HepG2 (cell line): ENCODE measurements around the gene TUBB4B. TPM values are rescaled to one million over a fixed set of nuclear protein-coding genes. Genes with fewer than 3 reads are reported as not detected.

Experiments
- ATAC-seq: fragments of 200-7000 bp; cut with Tn5 transposase; 3 replicates; pipeline ENCODE4 v1.9.1; 2020; ENCODE audit warnings: mild to moderate bottlenecking, moderate library complexity
- BruUV-seq: library from RNA; stranded (reverse); fragments of 400-500 nt; replicated peaks from 2 replicates; lab custom pipeline; 2021; lab: Mats Ljungman, UMichigan
- CTCF ChIA-PET: fragments of 300-600 bp; formaldehyde crosslinking; extraction: SDS; loops from one replicate; lab custom pipeline; 2021; ENCODE audit warnings: low total read pairs, inconsistent platforms, low intra/inter-chr PET ratio; lab: Yijun Ruan, JAX
- POLR2A ChIA-PET: fragments of 350-600 bp; sonication (Branson Sonifier 250); formaldehyde crosslinking; loops from one replicate; lab custom pipeline; 2020; ENCODE audit warnings: antibody characterized with exemption, inconsistent platforms; lab: Yijun Ruan, JAX
- DNase-seq: peaks from one replicate; pipeline ENCODE4 v3.0.0-alpha.2; 2015; ENCODE audit warnings: low spot score
- FAIRE-seq: peaks from 3 replicates; lab custom pipeline; 2011; peaks lifted over from hg19 to GRCh38; lab: Jason Lieb, UNC
- H2AFZ ChIP-seq: one replicate; pipeline ENCODE4 v1.6.1; 2011; ENCODE audit warnings: low read length, inconsistent platforms
- H3K27ac ChIP-seq: fragments of 300-600 bp; 3 replicates; pipeline ENCODE4 v1.8.0; 2011; ENCODE audit warnings: mixed run types, mild to moderate bottlenecking, mixed read lengths, low read length, inconsistent platforms; ENCODE audit not compliant: insufficient read depth; ENCODE audit errors: extremely low read length
- H3K27me3 ChIP-seq, 2 experiments: fragments of 200-600 bp in 1 of 2; 2 replicates in 1 of 2; 3 replicates in 1 of 2; pipeline versions ENCODE4 v1.6.0 to v1.8.0; 2011; ENCODE audit warnings: low read length in 2 of 2, mild to moderate bottlenecking in 2 of 2, moderate library complexity in 2 of 2, inconsistent platforms in 1 of 2; ENCODE audit not compliant: insufficient read depth in 2 of 2, control insufficient read depth in 1 of 2
- H3K36me3 ChIP-seq, 2 experiments: fragments of 200-600 bp in 1 of 2; replicated peaks in 1 of 2; 2 replicates in 1 of 2; 3 replicates in 1 of 2; pipeline versions ENCODE4 v1.5.1 to v1.8.0; 2011; ENCODE audit warnings: low read length in 2 of 2, inconsistent platforms in 1 of 2; ENCODE audit not compliant: insufficient read depth in 2 of 2, control insufficient read depth in 1 of 2
- H3K4me1 ChIP-seq: 2 replicates; pipeline ENCODE4 v1.5.1; 2012; ENCODE audit warnings: low read length, inconsistent platforms; ENCODE audit not compliant: insufficient read depth
- H3K4me2 ChIP-seq: 2 replicates; pipeline ENCODE4 v1.6.0; 2011; ENCODE audit warnings: low read depth, low read length, inconsistent platforms
- H3K4me3 ChIP-seq, 3 experiments: fragments of 200-600 bp in 1 of 3; sonication (generic), shearing (Covaris generic) in 1 of 3; replicated peaks in 1 of 3; 2 replicates each; pipeline ENCODE4 v1.5.1; 2011 to 2016; ENCODE audit warnings: low read length in 3 of 3, inconsistent platforms in 2 of 3, low read depth in 2 of 3, mild to moderate bottlenecking in 2 of 3, control low read depth in 1 of 3, mixed read lengths in 1 of 3; ENCODE audit not compliant: insufficient read depth in 1 of 3
- H3K79me2 ChIP-seq: one replicate; pipeline ENCODE4 v1.6.1; 2011; ENCODE audit warnings: low read length, inconsistent platforms; ENCODE audit not compliant: insufficient read depth
- H3K9ac ChIP-seq: 2 replicates; pipeline ENCODE4 v1.6.0; 2011; ENCODE audit warnings: mild to moderate bottlenecking, low read depth, low read length, inconsistent platforms; ENCODE audit not compliant: insufficient read depth
- H3K9me3 ChIP-seq: 2 replicates; pipeline ENCODE4 v1.5.1; 2012; ENCODE audit warnings: mild to moderate bottlenecking, low read length
- H4K20me1 ChIP-seq: 2 replicates; pipeline ENCODE4 v1.6.0; 2011; ENCODE audit warnings: inconsistent platforms, mild to moderate bottlenecking, low read length, moderate library complexity; ENCODE audit not compliant: insufficient read depth
- ARNT2 ChIP-seq: sonication (generic); formaldehyde crosslinking; IDR thresholded peaks from 2 replicates; pipeline ENCODE4 v1.8.0; 2022; ENCODE audit warnings: mild to moderate bottlenecking, low read depth, missing genetic modification reagents, moderate library complexity
- ELF3 ChIP-seq: IDR thresholded peaks from 2 replicates; pipeline ENCODE4 v1.6.1; 2016; ENCODE audit warnings: missing genetic modification reagents, missing compliant biosample characterization
- ETV5 ChIP-seq: IDR thresholded peaks from 2 replicates; pipeline ENCODE4 v1.6.1; 2018; ENCODE audit warnings: missing biosample characterization, missing genetic modification reagents, inconsistent platforms, borderline replicate concordance
- GABPA ChIP-seq, 2 experiments: IDR thresholded peaks; 2 replicates each; pipeline ENCODE4 v1.6.1; 2011 to 2016; ENCODE audit warnings: low read depth in 2 of 2, low read length in 1 of 2, missing biosample characterization in 1 of 2, missing genetic modification characterization in 1 of 2
- ISX ChIP-seq: sonication (generic); formaldehyde crosslinking; conservative IDR thresholded peaks from 2 replicates; pipeline ENCODE4 v1.5.0; 2020; ENCODE audit warnings: missing genetic modification reagents
- KDM1A ChIP-seq: IDR thresholded peaks from 2 replicates; pipeline ENCODE4 v1.6.1; 2016; ENCODE audit warnings: missing compliant biosample characterization
- MED1 ChIP-seq: sonication (generic); formaldehyde crosslinking; IDR thresholded peaks from 2 replicates; pipeline ENCODE4 v1.4.0; 2020; ENCODE audit warnings: missing genetic modification reagents
- PHF21A ChIP-seq: sonication (generic); formaldehyde crosslinking; IDR thresholded peaks from 2 replicates; pipeline ENCODE4 v1.5.0; 2020; ENCODE audit warnings: mild to moderate bottlenecking, missing genetic modification reagents
- RXRB ChIP-seq: IDR thresholded peaks from 2 replicates; pipeline ENCODE4 v1.6.1; 2016; ENCODE audit warnings: borderline replicate concordance, missing genetic modification reagents, missing compliant biosample characterization
- SAP130 ChIP-seq: IDR thresholded peaks from 2 replicates; pipeline ENCODE4 v1.6.1; 2016; ENCODE audit warnings: low read depth
- UBTF ChIP-seq: sonication (generic); formaldehyde crosslinking; IDR thresholded peaks from 2 replicates; pipeline ENCODE4 v1.4.0; 2020; ENCODE audit warnings: mild to moderate bottlenecking, missing genetic modification reagents
- ZFX ChIP-seq: sonication (generic); formaldehyde crosslinking; IDR thresholded peaks from 2 replicates; pipeline ENCODE4 v1.4.0; 2020; ENCODE audit warnings: mild to moderate bottlenecking, low read depth, missing genetic modification reagents, moderate library complexity
- ZNF687 ChIP-seq: sonication (generic); formaldehyde crosslinking; IDR thresholded peaks from 2 replicates; pipeline ENCODE4 v1.5.1; 2020; ENCODE audit warnings: mild to moderate bottlenecking, missing genetic modification reagents, moderate library complexity
- WGBS: methylation state at CpG from one replicate; pipeline ENCODE4 v1.1.6; 2017; ENCODE audit warnings: low lambda C conversion rate; 5-methylcytosine and 5-hydroxymethylcytosine counted together
- in situ Hi-C: cut with HindIII; loops from 2 replicates; pipeline ENCODE4 v1.10.0; 2017; ENCODE audit warnings: low pct_unique_long_range_greater_than_20kb; ENCODE audit not compliant: extremely low pct_ligation_motif_present
- intact Hi-C: fragments of 100-400 bp; cut with micrococcal nuclease; formaldehyde crosslinking; loops from one replicate; pipeline ENCODE4 v1.10.0; 2022; ENCODE audit not compliant: unreplicated experiment
- polyA plus RNA-seq, 8 experiments: library from polyadenylated mRNA; depleted of rRNA in 3 of 8; stranded (reverse) in 7 of 8; unstranded in 1 of 8; fragments of >200 nt; fragmentation: Illumina TruSeq in 4 of 8; extraction: Trizol in 4 of 8; gene quantifications; 2 replicates each; pipeline versions ENCODE4 v1.2.1 to v1.2.3, GENCODE V29; 2011 to 2016; ENCODE audit warnings: low read depth in 4 of 8, missing spikeins in 1 of 8, mixed read lengths in 1 of 8; ENCODE audit not compliant: insufficient read depth in 1 of 8
- total RNA-seq, 5 experiments: library from RNA; depleted of rRNA; stranded (reverse); fragments of >200 nt; fragmentation: Illumina TruSeq; extraction: Trizol; gene quantifications; 2 replicates each; pipeline ENCODE4 v1.2.3, GENCODE V29; 2016; ENCODE audit warnings: low read depth in 1 of 5
- TF ChIP-seq, protein P1 (sequence below): sonication (generic); formaldehyde crosslinking; IDR thresholded peaks from 2 replicates; pipeline ENCODE4 v1.4.0; 2020; ENCODE audit warnings: missing genetic modification reagents

The TUBB4B gene
- total and polyA plus RNA-seq, 2 of the 13 experiments (the other 11 are each of a cell fraction or from before 2014, with no cell fraction given), result 182 to 412 TPM

DNA sequence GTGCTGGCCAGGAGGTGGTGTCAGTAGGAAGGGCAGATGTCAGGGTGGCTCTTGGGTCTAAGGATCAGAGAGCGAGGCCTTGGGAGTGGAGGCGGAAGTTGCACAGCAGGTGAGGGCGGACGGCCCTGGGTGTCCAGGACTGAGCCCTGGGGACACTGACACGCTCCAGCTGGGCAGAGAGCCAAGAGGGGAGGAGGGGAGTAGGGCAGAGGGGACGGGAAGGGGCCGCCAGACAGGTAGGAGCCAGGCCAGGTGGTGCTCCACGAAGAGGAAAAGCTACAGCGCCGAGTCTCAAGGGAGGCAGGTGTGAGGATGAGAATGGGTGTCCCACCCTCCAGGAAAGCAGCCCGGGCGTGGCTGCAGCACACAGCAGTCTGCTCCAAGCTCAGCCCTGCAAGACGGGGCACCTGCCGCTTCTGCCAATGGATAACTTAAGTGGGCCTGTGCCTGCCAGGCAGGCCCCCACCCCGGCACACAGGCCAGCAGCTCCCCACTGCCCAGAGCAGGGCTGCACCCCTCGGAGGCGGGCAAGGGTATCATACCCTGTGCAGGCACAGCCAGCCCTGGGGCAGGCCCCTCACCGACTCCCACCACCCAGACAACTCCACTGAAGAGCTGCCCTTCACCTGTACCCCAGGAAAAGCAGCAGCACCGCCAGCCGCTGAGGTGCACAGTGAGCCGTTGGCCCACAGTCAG, 45.4 kb upstream of the TUBB4B start:
- no peaks in the 10 kb centered on the region for H3K9me3 ChIP-seq
- H2AFZ ChIP-seq, result no peak overlapping the region
- H3K9ac ChIP-seq, result peak overlapping the region; percentile 3; the same call in 1 of the 2 replicates
- H3K4me2 ChIP-seq, result peak overlapping the region; percentile 90
- in situ Hi-C loops, result no loop called here
- H4K20me1 ChIP-seq, result no peaks in the 10 kb centered on the region; the same call in 1 of the 2 replicates
- H3K27ac ChIP-seq, result peak overlapping the region; percentile 17
- peaks cover 6 to 11% of the 10 kb centered on the region in 2 experiments; a peak in 2 of 5 replicates for H3K36me3 ChIP-seq
- FAIRE-seq (no peak), DNase-seq (no peak), ATAC-seq (no peak; the same call in 1 of the 3 replicates)
- intact Hi-C loops, result no loop called here
- H3K27me3 ChIP-seq, result no peaks in the 10 kb centered on the region
- ChIA-PET POLR2A (interaction anchor here (0.9 to 1.4 kb wide), 5 partner anchors 14 to 68 kb away, joined by 3 to 4 read pairs (median 3); partner anchors contain the start of gene RNF224), CTCF (no interaction called here)
- WGBS, result 30% methylated on average over 7 of the region's 21 CpGs
- peaks cover 48% of the 10 kb centered on the region for H3K79me2 ChIP-seq
- no TSS peak for BruUV-seq
- peaks cover 46% of the 10 kb centered on the region for H3K4me1 ChIP-seq
- peak overlapping the region in 1 of 3 experiments; percentile 57; a peak in 3 of 6 replicates for H3K4me3 ChIP-seq
- TF ChIP-seq SAP130 (CRISPR knock-in tag), result peak; percentile 38; the same call in 1 of the 2 replicates
- TF ChIP-seq MED1, result peak; percentile 17; the same call in 1 of the 2 replicates
- TF ChIP-seq, protein P1, sequence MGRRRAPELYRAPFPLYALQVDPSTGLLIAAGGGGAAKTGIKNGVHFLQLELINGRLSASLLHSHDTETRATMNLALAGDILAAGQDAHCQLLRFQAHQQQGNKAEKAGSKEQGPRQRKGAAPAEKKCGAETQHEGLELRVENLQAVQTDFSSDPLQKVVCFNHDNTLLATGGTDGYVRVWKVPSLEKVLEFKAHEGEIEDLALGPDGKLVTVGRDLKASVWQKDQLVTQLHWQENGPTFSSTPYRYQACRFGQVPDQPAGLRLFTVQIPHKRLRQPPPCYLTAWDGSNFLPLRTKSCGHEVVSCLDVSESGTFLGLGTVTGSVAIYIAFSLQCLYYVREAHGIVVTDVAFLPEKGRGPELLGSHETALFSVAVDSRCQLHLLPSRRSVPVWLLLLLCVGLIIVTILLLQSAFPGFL (CRISPR knock-in tag), result no peak
- peak; percentile 59; the same call in 1 of the 2 replicates for TF ChIP-seq RXRB
- peak; percentile 18; the same call in 1 of the 2 replicates for TF ChIP-seq ZFX (CRISPR knock-in tag)
- no peak for TF ChIP-seq ISX (CRISPR knock-in tag)
- 0 out of 2 replicates have a peak, but pooled peaks have one; percentile 17 for TF ChIP-seq UBTF
- TF ChIP-seq PHF21A (CRISPR knock-in tag), result 0 out of 2 replicates have a peak, but pooled peaks have one; percentile 15
- TF ChIP-seq ELF3 (CRISPR knock-in tag), result peak; percentile 64; the same call in 1 of the 2 replicates
- TF ChIP-seq ETV5 (CRISPR knock-in tag), result 0 out of 2 replicates have a peak, but pooled peaks have one; percentile 33
- TF ChIP-seq GABPA (IDR thresholded peaks at IDR 0.05; ENCODE audit: low read depth, low read length), result no peak
- TF ChIP-seq GABPA (CRISPR knock-in tag; IDR thresholded peaks at IDR 0.05; ENCODE audit: low read depth), result 0 out of 2 replicates have a peak, but pooled peaks have one; percentile 24
- 0 out of 2 replicates have a peak, but pooled peaks have one; percentile 22 for TF ChIP-seq ARNT2 (CRISPR knock-in tag)
- peak; percentile 67 for TF ChIP-seq ZNF687 (CRISPR knock-in tag)
- TF ChIP-seq KDM1A, result 0 out of 2 replicates have a peak, but pooled peaks have one; percentile 45
